ENCODE results near the gene ALB.

The ALB gene

DNA sequence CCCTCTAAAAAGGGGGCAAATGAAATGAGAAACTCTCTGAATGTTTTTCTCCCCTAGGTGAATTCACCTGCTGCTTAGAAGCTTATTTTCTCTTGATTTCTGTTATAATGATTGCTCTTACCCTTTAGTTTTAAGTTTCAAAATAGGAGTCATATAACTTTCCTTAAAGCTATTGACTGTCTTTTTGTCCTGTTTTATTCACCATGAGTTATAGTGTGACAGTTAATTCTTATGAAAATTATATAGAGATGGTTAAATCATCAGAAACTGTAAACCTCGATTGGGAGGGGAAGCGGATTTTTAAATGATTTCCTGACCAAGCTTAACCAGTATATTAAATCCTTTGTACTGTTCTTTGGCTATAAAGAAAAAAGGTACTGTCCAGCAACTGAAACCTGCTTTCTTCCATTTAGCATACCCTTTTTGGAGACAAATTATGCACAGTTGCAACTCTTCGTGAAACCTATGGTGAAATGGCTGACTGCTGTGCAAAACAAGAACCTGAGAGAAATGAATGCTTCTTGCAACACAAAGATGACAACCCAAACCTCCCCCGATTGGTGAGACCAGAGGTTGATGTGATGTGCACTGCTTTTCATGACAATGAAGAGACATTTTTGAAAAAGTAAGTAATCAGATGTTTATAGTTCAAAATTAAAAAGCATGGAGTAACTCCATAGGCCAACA is 4.2 kb downstream of the ALB start:
- in situ Hi-C loops (cut with MboI; ENCODE audit: low sequenced_read_pairs) = no loop called here

DNA sequence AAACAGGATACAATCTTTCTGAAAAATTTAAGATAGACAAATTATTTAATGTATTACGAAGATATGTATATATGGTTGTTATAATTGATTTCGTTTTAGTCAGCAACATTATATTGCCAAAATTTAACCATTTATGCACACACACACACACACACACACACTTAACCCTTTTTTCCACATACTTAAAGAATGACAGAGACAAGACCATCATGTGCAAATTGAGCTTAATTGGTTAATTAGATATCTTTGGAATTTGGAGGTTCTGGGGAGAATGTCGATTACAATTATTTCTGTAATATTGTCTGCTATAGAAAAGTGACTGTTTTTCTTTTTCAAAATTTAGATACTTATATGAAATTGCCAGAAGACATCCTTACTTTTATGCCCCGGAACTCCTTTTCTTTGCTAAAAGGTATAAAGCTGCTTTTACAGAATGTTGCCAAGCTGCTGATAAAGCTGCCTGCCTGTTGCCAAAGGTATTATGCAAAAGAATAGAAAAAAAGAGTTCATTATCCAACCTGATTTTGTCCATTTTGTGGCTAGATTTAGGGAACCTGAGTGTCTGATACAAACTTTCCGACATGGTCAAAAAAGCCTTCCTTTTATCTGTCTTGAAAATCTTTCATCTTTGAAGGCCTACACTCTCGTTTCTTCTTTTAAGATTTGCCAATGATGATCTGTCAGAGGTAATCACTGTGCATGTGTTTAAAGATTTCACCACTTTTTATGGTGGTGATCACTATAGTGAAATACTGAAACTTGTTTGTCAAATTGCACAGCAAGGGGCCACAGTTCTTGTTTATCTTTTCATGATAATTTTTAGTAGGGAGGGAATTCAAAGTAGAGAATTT is 5.2 kb downstream of the ALB start:
- in situ Hi-C loops (cut with MboI; ENCODE audit: low sequenced_read_pairs) = no loop called here

DNA sequence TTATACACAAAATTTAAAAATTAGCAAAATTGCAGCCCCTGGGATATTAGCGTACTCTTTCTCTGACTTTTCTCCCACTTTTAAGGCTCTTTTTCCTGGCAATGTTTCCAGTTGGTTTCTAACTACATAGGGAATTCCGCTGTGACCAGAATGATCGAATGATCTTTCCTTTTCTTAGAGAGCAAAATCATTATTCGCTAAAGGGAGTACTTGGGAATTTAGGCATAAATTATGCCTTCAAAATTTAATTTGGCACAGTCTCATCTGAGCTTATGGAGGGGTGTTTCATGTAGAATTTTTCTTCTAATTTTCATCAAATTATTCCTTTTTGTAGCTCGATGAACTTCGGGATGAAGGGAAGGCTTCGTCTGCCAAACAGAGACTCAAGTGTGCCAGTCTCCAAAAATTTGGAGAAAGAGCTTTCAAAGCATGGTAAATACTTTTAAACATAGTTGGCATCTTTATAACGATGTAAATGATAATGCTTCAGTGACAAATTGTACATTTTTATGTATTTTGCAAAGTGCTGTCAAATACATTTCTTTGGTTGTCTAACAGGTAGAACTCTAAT is 6.0 kb downstream of the ALB start:
- in situ Hi-C loops (cut with MboI; ENCODE audit: low sequenced_read_pairs) = no loop called here

DNA sequence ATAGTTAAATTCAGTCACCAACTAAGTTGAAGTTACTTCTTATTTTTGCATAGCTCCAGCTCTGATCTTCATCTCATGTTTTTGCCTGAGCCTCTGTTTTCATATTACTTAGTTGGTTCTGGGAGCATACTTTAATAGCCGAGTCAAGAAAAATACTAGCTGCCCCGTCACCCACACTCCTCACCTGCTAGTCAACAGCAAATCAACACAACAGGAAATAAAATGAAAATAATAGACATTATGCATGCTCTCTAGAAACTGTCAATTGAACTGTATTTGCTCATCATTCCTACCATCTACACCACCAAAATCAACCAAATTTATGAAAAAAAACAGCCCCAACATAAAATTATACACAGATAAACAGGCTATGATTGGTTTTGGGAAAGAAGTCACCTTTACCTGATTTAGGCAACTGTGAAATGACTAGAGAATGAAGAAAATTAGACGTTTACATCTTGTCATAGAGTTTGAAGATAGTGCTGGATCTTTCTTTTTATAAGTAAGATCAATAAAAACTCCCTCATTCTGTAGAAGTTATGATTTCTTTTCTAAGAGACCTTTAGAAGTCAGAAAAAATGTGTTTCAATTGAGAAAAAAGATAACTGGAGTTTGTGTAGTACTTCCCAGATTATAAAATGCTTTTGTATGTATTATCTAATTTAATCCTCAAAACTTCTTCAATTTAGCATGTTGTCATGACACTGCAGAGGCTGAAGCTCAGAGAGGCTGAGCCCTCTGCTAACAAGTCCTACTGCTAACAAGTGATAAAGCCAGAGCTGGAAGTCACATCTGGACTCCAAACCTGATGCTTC is 7.0 kb downstream of the ALB start:
- in situ Hi-C loops (cut with MboI; ENCODE audit: low sequenced_read_pairs) = no loop called here

DNA sequence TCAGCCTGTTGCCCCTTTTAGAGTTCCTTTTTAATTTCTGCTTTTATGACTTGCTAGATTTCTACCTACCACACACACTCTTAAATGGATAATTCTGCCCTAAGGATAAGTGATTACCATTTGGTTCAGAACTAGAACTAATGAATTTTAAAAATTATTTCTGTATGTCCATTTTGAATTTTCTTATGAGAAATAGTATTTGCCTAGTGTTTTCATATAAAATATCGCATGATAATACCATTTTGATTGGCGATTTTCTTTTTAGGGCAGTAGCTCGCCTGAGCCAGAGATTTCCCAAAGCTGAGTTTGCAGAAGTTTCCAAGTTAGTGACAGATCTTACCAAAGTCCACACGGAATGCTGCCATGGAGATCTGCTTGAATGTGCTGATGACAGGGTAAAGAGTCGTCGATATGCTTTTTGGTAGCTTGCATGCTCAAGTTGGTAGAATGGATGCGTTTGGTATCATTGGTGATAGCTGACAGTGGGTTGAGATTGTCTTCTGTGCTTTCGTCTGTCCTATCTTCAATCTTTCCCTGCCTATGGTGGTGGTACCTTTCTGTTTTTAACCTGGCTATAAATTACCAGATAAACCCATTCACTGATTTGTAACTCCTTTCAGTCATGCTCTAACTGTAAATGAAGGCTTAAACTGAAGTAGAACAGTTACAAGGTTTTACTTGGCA is 7.8 kb downstream of the ALB start:
- in situ Hi-C loops (cut with MboI; ENCODE audit: low sequenced_read_pairs) = no loop called here

DNA sequence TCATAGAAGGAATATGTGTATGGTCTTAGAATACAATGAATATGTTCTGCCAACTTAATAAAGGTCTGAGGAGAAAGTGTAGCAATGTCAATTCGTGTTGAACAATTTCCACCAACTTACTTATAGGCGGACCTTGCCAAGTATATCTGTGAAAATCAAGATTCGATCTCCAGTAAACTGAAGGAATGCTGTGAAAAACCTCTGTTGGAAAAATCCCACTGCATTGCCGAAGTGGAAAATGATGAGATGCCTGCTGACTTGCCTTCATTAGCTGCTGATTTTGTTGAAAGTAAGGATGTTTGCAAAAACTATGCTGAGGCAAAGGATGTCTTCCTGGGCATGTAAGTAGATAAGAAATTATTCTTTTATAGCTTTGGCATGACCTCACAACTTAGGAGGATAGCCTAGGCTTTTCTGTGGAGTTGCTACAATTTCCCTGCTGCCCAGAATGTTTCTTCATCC is 9.2 kb downstream of the ALB start:
- in situ Hi-C loops (cut with MboI; ENCODE audit: low sequenced_read_pairs) = no loop called here

DNA sequence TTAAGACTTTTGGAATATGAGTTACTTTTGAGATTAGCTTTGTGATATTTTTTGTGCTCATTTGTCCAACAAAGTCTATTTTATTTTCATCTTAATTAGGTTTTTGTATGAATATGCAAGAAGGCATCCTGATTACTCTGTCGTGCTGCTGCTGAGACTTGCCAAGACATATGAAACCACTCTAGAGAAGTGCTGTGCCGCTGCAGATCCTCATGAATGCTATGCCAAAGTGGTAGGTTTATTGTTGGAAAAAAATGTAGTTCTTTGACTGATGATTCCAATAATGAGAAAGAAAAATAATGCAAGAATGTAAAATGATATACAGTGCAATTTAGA is 10.8 kb downstream of the ALB start:
- in situ Hi-C loops (cut with MboI; ENCODE audit: low sequenced_read_pairs) = no loop called here

DNA sequence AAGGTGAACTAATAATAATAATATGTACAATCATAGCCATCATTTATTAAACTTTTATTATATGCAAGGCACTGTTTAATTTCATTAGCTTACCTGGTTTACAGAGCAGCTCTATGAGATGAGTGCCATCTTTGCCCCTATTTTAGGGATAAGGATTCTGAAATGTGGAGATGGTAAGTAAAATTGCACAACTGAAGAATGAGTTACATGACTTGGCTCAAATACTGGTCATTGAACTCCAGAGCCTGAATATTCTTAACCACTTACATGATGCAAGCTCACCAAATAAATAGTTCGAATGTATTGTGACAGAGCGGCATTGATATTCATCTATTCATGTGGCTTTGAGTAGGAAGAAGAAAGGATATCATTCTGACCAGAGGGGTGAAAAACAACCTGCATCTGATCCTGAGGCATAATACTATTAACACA is 11.7 kb downstream of the ALB start:
- in situ Hi-C loops (cut with MboI; ENCODE audit: low sequenced_read_pairs) = no loop called here

DNA sequence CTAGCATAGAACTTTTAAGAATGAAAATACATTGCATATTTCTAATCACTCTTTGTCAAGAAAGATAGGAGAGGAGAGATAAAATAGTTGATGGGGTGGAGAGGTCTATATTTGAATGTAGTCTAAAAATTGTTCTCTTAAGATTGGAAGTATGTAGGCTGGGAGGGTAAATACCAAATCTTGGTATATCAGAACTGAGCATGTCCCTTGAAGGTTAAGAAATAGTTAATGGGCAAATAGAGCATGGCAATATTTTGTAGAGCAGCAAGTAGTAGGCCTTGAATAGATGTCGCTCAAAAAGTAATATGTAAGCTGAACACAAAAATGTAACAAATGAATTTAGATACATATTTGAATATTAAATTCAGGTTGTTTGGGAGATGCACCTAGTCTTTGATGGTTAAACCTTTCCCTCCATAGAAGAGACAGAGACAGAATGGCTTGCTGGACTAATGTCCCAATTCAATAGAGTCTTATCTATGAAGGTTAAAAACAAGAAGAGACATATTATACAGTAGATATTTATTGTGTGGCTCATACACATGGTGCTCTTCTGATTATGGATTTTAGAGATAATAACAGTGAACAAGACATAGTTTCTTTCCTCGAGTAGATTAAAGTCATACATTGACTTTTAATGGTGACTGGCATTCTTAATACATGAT is 12.5 kb downstream of the ALB start:
- in situ Hi-C loops (cut with MboI; ENCODE audit: low sequenced_read_pairs) = no loop called here

DNA sequence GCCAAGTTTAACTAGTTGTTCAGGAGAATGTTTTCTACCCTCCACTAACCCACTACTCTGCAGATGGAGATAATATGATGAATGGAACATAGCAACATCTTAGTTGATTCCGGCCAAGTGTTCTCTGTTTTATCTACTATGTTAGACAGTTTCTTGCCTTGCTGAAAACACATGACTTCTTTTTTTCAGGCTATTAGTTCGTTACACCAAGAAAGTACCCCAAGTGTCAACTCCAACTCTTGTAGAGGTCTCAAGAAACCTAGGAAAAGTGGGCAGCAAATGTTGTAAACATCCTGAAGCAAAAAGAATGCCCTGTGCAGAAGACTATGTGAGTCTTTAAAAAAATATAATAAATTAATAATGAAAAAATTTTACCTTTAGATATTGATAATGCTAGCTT is 13.3 kb downstream of the ALB start:
- in situ Hi-C loops (cut with MboI; ENCODE audit: low sequenced_read_pairs) = no loop called here

DNA sequence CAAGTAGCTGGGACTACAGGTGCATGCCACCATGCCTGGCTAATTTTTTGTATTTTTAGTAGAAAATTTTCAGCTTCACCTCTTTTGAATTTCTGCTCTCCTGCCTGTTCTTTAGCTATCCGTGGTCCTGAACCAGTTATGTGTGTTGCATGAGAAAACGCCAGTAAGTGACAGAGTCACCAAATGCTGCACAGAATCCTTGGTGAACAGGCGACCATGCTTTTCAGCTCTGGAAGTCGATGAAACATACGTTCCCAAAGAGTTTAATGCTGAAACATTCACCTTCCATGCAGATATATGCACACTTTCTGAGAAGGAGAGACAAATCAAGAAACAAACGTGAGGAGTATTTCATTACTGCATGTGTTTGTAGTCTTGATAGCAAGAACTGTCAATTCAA is 13.9 kb downstream of the ALB start:
- in situ Hi-C loops (cut with MboI; ENCODE audit: low sequenced_read_pairs) = no loop called here

DNA sequence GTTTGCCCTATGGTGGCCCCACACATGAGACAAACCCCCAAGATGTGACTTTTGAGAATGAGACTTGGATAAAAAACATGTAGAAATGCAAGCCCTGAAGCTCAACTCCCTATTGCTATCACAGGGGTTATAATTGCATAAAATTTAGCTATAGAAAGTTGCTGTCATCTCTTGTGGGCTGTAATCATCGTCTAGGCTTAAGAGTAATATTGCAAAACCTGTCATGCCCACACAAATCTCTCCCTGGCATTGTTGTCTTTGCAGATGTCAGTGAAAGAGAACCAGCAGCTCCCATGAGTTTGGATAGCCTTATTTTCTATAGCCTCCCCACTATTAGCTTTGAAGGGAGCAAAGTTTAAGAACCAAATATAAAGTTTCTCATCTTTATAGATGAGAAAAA is 14.6 kb downstream of the ALB start:
- in situ Hi-C loops (cut with MboI; ENCODE audit: low sequenced_read_pairs) = no loop called here

DNA sequence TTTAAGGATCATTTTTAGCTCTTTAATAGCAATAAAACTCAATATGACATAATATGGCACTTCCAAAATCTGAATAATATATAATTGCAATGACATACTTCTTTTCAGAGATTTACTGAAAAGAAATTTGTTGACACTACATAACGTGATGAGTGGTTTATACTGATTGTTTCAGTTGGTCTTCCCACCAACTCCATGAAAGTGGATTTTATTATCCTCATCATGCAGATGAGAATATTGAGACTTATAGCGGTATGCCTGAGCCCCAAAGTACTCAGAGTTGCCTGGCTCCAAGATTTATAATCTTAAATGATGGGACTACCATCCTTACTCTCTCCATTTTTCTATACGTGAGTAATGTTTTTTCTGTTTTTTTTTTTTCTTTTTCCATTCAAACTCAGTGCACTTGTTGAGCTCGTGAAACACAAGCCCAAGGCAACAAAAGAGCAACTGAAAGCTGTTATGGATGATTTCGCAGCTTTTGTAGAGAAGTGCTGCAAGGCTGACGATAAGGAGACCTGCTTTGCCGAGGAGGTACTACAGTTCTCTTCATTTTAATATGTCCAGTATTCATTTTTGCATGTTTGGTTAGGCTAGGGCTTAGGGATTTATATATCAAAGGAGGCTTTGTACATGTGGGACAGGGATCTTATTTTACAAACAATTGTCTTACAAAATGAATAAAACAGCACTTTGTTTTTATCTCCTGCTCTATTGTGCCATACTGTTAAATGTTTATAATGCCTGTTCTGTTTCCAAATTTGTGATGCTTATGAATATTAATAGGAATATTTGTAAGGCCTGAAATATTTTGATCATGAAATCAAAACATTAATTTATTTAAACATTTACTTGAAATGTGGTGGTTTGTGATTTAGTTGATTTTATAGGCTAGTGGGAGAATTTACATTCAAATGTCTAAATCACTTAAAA is 15.3 kb downstream of the ALB start:
- in situ Hi-C loops (cut with MboI; ENCODE audit: low sequenced_read_pairs) = no loop called here

DNA sequence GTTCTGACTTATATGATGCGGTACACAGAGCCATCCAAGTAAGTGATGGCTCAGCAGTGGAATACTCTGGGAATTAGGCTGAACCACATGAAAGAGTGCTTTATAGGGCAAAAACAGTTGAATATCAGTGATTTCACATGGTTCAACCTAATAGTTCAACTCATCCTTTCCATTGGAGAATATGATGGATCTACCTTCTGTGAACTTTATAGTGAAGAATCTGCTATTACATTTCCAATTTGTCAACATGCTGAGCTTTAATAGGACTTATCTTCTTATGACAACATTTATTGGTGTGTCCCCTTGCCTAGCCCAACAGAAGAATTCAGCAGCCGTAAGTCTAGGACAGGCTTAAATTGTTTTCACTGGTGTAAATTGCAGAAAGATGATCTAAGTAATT is 16.5 kb downstream of the ALB start:
- in situ Hi-C loops (cut with MboI; ENCODE audit: low sequenced_read_pairs) = no loop called here

DNA sequence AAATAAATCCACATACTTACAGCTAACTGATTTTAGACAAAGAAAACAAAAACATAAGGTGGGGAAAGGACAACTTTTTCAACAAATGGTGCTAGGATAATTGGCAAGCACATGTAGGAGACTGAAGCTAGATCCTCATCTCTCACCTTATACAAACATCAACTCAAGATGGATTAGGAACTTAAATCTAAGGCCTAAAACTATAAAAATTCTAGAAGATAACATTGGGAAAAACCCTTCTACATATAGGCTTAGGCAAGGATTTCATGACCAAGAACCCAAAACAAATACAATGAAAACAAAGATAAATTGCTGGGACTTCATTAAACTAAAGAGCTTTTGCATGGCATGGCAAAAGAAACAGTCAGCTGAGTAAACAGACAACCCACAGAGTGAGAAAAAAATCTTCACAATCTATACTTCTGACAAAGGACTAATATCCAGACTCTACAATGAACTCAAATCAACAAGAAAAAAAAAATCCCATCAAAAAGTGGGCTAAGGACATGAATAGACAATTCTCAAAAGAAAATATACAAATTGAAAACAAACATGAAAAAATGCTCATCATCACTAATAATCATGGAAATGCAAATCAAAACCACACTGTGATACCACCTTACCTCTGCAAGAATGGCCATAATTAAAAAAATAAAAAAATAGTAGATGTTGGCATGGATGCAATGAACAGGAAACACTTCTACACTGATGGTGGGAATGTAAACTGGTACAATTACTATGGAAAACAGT is 17.8 kb downstream of the ALB start:
- in situ Hi-C loops (cut with MboI; ENCODE audit: low sequenced_read_pairs) = no loop called here

DNA sequence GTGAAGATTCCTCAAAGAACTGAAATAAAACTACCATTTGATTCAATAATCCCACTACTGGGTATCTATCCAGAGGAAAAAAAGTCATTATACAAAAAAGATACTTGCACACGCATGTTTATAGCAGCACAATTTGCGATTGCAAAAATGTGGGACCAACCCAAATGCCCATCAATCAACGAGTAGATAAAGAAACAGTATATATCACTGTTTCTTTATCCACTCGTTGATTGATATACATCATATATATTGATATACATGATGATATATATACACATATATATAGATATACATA is 18.3 kb downstream of the ALB start:
- in situ Hi-C loops (cut with MboI; ENCODE audit: low sequenced_read_pairs) = no loop called here

DNA sequence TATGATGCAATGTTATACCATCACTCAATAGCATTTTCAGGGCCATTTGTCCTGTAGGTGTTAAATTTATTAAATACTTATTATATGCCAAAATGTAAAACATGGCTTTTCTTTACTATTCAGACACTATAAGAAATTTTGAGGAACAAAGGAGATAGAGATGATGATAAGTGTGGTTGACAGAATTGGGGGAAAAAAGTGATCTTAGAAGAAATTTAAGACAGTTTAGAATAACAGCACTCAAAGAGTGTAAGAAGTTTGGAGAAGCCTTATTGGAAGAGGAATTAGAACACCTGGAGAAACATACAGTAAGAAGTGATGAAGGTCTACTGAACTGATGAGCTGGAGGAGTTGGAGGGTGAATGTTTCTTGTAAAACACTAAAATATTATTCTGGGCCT is 19.1 kb downstream of the ALB start:
- in situ Hi-C loops (cut with MboI; ENCODE audit: low sequenced_read_pairs) = no loop called here

DNA sequence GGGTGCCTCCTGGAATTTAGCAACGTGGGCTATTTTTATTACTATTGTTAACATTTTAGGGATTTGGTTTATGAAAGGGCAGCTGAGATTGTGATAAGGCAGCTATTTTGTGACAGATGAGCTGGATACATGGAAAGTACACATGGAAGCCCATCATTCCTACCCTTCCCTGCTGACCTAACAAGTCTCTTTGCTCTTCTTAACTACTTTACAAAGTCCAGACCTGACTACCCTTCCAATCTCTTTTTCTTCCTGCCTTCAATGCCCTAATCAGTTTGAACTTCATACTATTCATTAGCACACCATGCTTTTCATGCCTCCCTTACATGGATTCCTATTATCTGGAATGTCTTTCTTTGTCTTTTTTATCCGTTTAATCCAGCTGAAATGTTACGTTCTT is 22.6 kb downstream of the ALB start:
- in situ Hi-C loops (cut with MboI; ENCODE audit: low sequenced_read_pairs) = no loop called here

DNA sequence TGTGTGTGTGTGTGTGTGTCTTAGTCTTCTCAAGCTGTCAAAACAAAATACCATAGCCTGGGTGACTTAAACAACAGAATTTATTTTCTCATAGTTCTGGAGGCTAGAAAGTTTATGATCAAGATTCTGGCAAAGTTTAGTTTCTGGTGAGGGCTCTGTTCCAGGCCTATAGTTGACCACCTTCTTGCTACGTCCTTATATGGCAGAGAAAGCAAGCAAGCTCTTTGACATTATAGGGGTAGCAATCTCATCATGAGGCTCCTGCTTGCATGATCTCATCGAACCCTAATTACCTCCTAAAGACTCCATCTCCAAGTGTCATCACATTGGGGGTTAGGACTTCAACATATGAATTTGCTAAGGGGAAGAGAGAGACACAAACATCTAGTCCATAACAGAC is 25.0 kb downstream of the ALB start:
- in situ Hi-C loops (cut with MboI; ENCODE audit: low sequenced_read_pairs) = no loop called here

All from HL-60/S4 treated with phorbol 12-myristate 13-acetate at 8.2 ng/mL for 4 days and 3 days (cell line).